ENCODE data around the gene ATL1. TPM values are rescaled to one million over a fixed set of nuclear protein-coding genes. Genes with fewer than 3 reads are reported as not detected.

ATL1 gene
- total RNA-seq, 1 donor from 2014 or later = 0.48 TPM

Other genes starting within 250 kb of the ATL1 start
- gene L2HGDH, start 247.9 kb upstream of the ATL1 start, total RNA-seq = 9.2 TPM
- gene DMAC2L, start 247.8 kb upstream of the ATL1 start, total RNA-seq = 8.0 TPM
- gene CDKL1, start 163.3 kb upstream of the ATL1 start, total RNA-seq = 0.81 TPM
- gene MAP4K5, start 27.6 kb upstream of the ATL1 start, total RNA-seq = 10.0 TPM
- gene SAV1, start 108.2 kb downstream of the ATL1 start, total RNA-seq = 7.7 TPM

All from left lobe of liver (tissue), 1 donor.